ENCODE results near the gene SPINK8.
"Not testable (repeated sequence)": the region's sequence is repeated elsewhere in the genome, so short reads cannot be mapped to it uniquely, and the experiment has no call there.

The SPINK8 gene

DNA sequence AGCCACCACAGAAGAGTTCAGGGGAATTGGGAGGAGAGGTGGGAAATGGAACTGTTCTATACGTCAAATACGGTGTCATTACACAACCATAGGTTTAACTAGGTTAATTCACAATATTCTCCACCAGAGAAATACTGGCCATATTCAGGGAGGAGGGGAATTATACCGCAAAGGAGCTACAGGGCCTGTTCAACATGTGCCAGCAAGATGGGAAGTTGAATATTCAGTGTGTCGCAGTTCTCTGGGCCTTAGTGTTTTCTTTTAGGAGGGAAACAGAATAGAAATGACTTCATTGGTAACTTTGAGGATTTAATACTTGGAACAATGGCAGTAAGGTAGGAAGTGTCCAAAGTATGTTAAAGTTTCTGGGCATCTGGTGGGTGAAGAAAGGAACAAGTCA is 20.5 kb upstream of the SPINK8 start:
- H3K27ac ChIP-seq (ENCODE audit: low read length): no peak overlapping the region
- H3K9me3 ChIP-seq (ENCODE audit: control insufficient read depth, insufficient read depth, low read length): no peaks in the 10 kb centered on the region
- H3K27me3 ChIP-seq (ENCODE audit: control insufficient read depth, insufficient read depth, low read length): no peaks in the 10 kb centered on the region
- H3K4me3 ChIP-seq (ENCODE audit: low read length): no peak overlapping the region
- H3K4me1 ChIP-seq (ENCODE audit: control insufficient read depth, insufficient read depth, low read length): no peaks in the 10 kb centered on the region
- WGBS (ENCODE audit: insufficient coverage, insufficient read length): no CpG with 5 or more reads among the region's 4 CpGs
- H3K36me3 ChIP-seq (ENCODE audit: control insufficient read depth, insufficient read depth, low read length): no peaks in the 10 kb centered on the region
- no peak for DNase-seq (ENCODE audit: low read depth, low spot score)

DNA sequence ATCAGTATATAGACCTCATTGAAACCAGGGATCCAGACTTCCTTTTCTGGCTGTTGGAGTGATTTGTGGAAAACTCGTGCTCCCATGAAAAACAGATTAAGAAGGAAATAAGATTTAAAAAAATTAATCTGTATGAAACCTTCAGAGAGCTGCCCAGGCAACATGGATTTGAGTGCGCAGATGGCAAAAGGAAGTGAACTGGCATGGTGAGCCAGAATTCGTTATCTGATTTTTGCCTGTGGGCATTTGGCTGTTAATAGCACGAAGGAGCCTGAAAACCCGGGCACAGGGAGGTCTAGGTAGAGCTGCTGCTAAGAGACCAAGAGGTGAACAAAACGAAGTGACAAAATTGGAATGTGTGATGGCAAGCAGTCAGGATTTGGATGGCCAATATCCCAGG is 19.1 kb upstream of the SPINK8 start:
- no peak overlapping the region for H3K27ac ChIP-seq (ENCODE audit: low read length)
- no peaks in the 10 kb centered on the region for H3K36me3 ChIP-seq (ENCODE audit: control insufficient read depth, insufficient read depth, low read length)
- H3K27me3 ChIP-seq (ENCODE audit: control insufficient read depth, insufficient read depth, low read length): no peaks in the 10 kb centered on the region
- H3K4me1 ChIP-seq (ENCODE audit: control insufficient read depth, insufficient read depth, low read length): no peaks in the 10 kb centered on the region
- no peak overlapping the region for H3K4me3 ChIP-seq (ENCODE audit: low read length)
- no peak for DNase-seq (ENCODE audit: low read depth, low spot score)
- WGBS (ENCODE audit: insufficient coverage, insufficient read length): no CpG with 5 or more reads among the region's 6 CpGs
- H3K9me3 ChIP-seq (ENCODE audit: control insufficient read depth, insufficient read depth, low read length): no peaks in the 10 kb centered on the region

DNA sequence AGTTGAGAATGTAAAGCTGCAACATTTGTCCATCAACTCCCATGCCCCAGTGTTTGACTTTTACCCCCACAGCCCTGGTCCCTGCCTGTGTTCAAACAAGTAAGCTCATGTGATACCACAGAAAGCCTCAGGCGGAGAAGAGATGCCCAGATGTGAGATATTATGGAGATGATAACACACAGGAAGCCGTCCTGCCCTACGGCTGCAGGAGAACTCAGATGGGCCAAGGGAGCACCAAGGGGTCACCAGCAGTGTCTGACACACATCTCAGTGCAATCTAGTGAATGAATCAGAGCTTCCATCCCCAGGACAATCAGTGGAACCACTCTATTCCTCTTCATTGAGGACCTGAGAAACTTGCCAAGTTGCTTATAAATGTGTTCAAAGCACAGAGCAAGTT is 14.0 kb upstream of the SPINK8 start:
- whole genome bisulfite sequencing (ENCODE audit: insufficient coverage, insufficient read length): no CpG with 5 or more reads among the region's 3 CpGs
- no peaks in the 10 kb centered on the region for H3K9me3 ChIP-seq (ENCODE audit: control insufficient read depth, insufficient read depth, low read length)
- no peaks in the 10 kb centered on the region for H3K36me3 ChIP-seq (ENCODE audit: control insufficient read depth, insufficient read depth, low read length)
- DNase-seq (ENCODE audit: low read depth, low spot score): no peak
- H3K4me3 ChIP-seq (ENCODE audit: low read length): no peak overlapping the region
- no peaks in the 10 kb centered on the region for H3K4me1 ChIP-seq (ENCODE audit: control insufficient read depth, insufficient read depth, low read length)
- no peaks in the 10 kb centered on the region for H3K27me3 ChIP-seq (ENCODE audit: control insufficient read depth, insufficient read depth, low read length)
- no peak overlapping the region for H3K27ac ChIP-seq (ENCODE audit: low read length)

GRCh38 chr3:48345946-48346572 is 12.6 kb upstream of the SPINK8 start:
- Histone ChIP-seq H3K4me3 (ENCODE audit: low read length) (no peak overlapping the region), H3K4me1 (ENCODE audit: control insufficient read depth, insufficient read depth, low read length) (no peaks in the 10 kb centered on the region), H3K9me3 (ENCODE audit: control insufficient read depth, insufficient read depth, low read length) (no peaks in the 10 kb centered on the region), H3K27me3 (ENCODE audit: control insufficient read depth, insufficient read depth, low read length) (no peaks in the 10 kb centered on the region), H3K27ac (ENCODE audit: low read length) (no peak overlapping the region), H3K36me3 (ENCODE audit: control insufficient read depth, insufficient read depth, low read length) (no peaks in the 10 kb centered on the region)
- no CpG with 5 or more reads among the region's 2 CpGs for whole genome bisulfite sequencing (ENCODE audit: insufficient coverage, insufficient read length)
- no peak for DNase-seq (ENCODE audit: low read depth, low spot score)

GRCh38 chr3:48344867-48345507 is 11.5 kb upstream of the SPINK8 start:
- no peaks in the 10 kb centered on the region for H3K4me1 ChIP-seq (ENCODE audit: control insufficient read depth, insufficient read depth, low read length)
- no peaks in the 10 kb centered on the region for H3K36me3 ChIP-seq (ENCODE audit: control insufficient read depth, insufficient read depth, low read length)
- WGBS (ENCODE audit: insufficient coverage, insufficient read length): no CpG with 5 or more reads among the region's 1 CpG
- no peaks in the 10 kb centered on the region for H3K9me3 ChIP-seq (ENCODE audit: control insufficient read depth, insufficient read depth, low read length)
- H3K4me3 ChIP-seq (ENCODE audit: low read length): no peak overlapping the region
- H3K27ac ChIP-seq (ENCODE audit: low read length): no peak overlapping the region
- no peaks in the 10 kb centered on the region for H3K27me3 ChIP-seq (ENCODE audit: control insufficient read depth, insufficient read depth, low read length)
- no peak for DNase-seq (ENCODE audit: low read depth, low spot score)

DNA sequence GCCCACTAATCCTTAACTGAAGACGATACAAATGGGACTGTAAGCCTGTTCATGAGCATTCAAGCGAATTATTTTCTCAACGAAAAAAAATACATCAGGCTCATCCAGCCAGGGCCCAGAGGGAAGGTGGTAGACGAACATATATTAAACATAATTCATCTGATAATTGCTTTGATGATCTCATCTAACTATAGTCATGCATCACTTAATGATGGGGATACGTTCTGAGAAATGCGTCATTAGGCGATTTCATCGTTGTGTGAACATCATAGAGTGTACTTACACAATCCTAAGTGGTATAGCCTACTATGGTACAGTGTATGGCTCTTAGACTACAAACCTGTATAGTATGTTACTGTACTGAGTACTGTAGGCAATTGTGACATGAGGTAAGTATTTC is 10.0 kb upstream of the SPINK8 start:
- no CpG with 5 or more reads among the region's 8 CpGs for WGBS (ENCODE audit: insufficient coverage, insufficient read length)

DNA sequence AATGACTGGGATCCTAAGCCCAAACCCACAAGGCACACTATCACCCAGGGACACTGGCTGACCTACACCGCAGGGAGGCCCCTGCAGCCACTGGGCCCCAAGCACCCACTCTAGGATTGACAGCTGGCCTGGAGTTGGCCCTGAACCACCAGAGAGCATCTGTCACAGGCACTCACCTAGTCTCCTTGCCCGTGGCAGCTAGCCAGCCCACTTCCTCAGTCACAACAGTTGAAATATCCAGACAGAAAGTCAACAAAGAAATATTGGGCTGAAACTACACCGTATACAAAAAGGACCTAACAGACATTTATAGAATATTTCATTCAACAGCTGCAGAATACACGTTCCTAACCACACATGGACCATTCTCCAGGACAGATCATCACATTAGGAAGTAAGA is 5.2 kb upstream of the SPINK8 start:
- Histone ChIP-seq H3K27me3 (ENCODE audit: control insufficient read depth, insufficient read depth, low read length) (no peaks in the 10 kb centered on the region), H3K27ac (ENCODE audit: low read length) (no peak overlapping the region), H3K4me3 (ENCODE audit: low read length) (no peak overlapping the region), H3K9me3 (ENCODE audit: control insufficient read depth, insufficient read depth, low read length) (no peaks in the 10 kb centered on the region), H3K4me1 (ENCODE audit: control insufficient read depth, insufficient read depth, low read length) (no peaks in the 10 kb centered on the region), H3K36me3 (ENCODE audit: control insufficient read depth, insufficient read depth, low read length) (no peaks in the 10 kb centered on the region)
- no CpG with 5 or more reads among the region's 4 CpGs for WGBS (ENCODE audit: insufficient coverage, insufficient read length)
- no peak for DNase-seq (ENCODE audit: low read depth, low spot score)

More for the DNA sequence above, 10.0 kb upstream of the SPINK8 start:
- Histone ChIP-seq H3K27ac (ENCODE audit: low read length) (no peak overlapping the region), H3K4me3 (ENCODE audit: low read length) (no peak overlapping the region), H3K4me1 (ENCODE audit: control insufficient read depth, insufficient read depth, low read length) (no peaks in the 10 kb centered on the region), H3K36me3 (ENCODE audit: control insufficient read depth, insufficient read depth, low read length) (no peaks in the 10 kb centered on the region), H3K9me3 (ENCODE audit: control insufficient read depth, insufficient read depth, low read length) (no peaks in the 10 kb centered on the region), H3K27me3 (ENCODE audit: control insufficient read depth, insufficient read depth, low read length) (no peaks in the 10 kb centered on the region)
- DNase-seq (ENCODE audit: low read depth, low spot score): no peak

GRCh38 chr3:48337536-48337935 is 4.1 kb upstream of the SPINK8 start:
- not testable (repeated sequence) for H3K4me1 ChIP-seq (ENCODE audit: control insufficient read depth, insufficient read depth, low read length); H3K9me3 ChIP-seq (ENCODE audit: control insufficient read depth, insufficient read depth, low read length); H3K36me3 ChIP-seq (ENCODE audit: control insufficient read depth, insufficient read depth, low read length); H3K27me3 ChIP-seq (ENCODE audit: control insufficient read depth, insufficient read depth, low read length); H3K27ac ChIP-seq (ENCODE audit: low read length); H3K4me3 ChIP-seq (ENCODE audit: low read length); DNase-seq (ENCODE audit: low read depth, low spot score)
- WGBS (ENCODE audit: insufficient coverage, insufficient read length): no CpG with 5 or more reads among the region's 5 CpGs

GRCh38 chr3:48335286-48335685 is 1.8 kb upstream of the SPINK8 start:
- not testable (repeated sequence) for H3K9me3 ChIP-seq (ENCODE audit: control insufficient read depth, insufficient read depth, low read length); H3K4me1 ChIP-seq (ENCODE audit: control insufficient read depth, insufficient read depth, low read length); H3K36me3 ChIP-seq (ENCODE audit: control insufficient read depth, insufficient read depth, low read length); H3K4me3 ChIP-seq (ENCODE audit: low read length); H3K27me3 ChIP-seq (ENCODE audit: control insufficient read depth, insufficient read depth, low read length); DNase-seq (ENCODE audit: low read depth, low spot score); H3K27ac ChIP-seq (ENCODE audit: low read length)
- no CpG with 5 or more reads among the region's 9 CpGs for WGBS (ENCODE audit: insufficient coverage, insufficient read length)

DNA sequence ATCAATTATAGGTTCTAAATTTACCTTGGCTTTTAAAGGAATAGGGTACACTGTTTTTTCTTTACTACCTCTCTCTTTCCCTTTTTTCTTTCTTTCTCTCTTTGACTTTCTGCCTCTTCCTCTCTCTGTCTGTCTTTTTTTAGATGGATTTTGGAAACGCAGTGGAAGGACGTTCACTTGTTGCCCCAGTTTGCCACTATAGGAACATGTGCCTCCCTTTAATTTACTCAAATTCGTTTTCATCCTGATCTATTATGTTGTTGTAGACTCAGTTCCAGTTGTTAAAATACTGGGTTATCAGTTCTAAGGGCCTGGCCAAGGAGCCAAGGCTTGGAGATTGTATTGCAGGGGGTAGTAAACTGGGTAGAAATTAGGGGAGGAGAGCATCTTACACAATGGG is 1.1 kb upstream of the SPINK8 start:
- DNase-seq (ENCODE audit: low read depth, low spot score): no peak
- H3K9me3 ChIP-seq (ENCODE audit: control insufficient read depth, insufficient read depth, low read length): no peaks in the 10 kb centered on the region
- no CpG with 5 or more reads among the region's 3 CpGs for WGBS (ENCODE audit: insufficient coverage, insufficient read length)
- H3K36me3 ChIP-seq (ENCODE audit: control insufficient read depth, insufficient read depth, low read length): no peaks in the 10 kb centered on the region
- H3K27me3 ChIP-seq (ENCODE audit: control insufficient read depth, insufficient read depth, low read length): no peaks in the 10 kb centered on the region
- H3K4me1 ChIP-seq (ENCODE audit: control insufficient read depth, insufficient read depth, low read length): no peaks in the 10 kb centered on the region
- no peak overlapping the region for H3K4me3 ChIP-seq (ENCODE audit: low read length)
- no peak overlapping the region for H3K27ac ChIP-seq (ENCODE audit: low read length)

Measured in iPS DF 6.9 (cell line).